ENCODE measurements around the gene GSN. TPM values are rescaled to one million over a fixed set of nuclear protein-coding genes. Genes with fewer than 3 reads are reported as not detected.

Gene GSN
- polyA plus RNA-seq, 3 donors = 67.4 to 187 (median 95.8) TPM

DNA sequence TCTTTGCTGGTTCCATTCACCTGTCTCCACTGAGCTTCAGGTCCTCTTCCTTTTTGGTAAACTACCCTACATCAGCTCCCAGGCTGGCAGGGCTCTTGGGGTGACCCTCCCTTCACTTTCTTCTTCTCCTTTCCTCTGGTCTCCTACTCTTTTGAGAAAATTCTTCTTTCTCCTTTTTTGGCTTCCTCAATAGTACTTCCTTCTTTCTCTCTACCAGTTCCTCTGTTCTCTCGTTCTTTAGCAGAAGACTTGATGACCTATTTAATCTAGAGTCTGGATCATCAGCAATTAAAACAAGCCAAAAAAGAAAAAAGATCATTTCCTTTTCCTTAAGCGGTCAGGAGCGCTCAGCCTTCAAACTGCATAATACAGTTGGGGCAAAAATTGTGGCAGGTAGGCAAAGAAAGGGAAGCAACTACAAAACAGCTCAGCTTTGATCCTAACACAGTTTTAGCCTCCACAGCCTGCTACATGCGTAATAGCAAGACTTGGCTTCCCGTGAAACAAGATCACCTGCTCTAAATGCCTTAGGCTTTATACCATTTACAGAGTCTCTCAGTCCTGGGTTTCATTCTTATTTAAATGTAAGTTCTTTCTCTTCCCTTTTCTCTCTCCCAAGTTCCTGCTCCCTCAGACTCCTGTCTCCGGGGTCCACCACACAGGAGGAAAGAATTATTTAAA lies 14.0 kb upstream of the GSN start:
- H3K4me1 ChIP-seq (ENCODE audit: control insufficient read depth in 1 of 2, insufficient read depth in 2 of 2, low read length in 2 of 2) = peaks cover 56 to 61% of the 10 kb centered on the region in 2 donors
- H3K4me3 Mint-ChIP-seq = peak overlapping the region in 1 of 2 donors; percentile 73
- H3K27me3 Mint-ChIP-seq (ENCODE audit: low read depth in 3 of 3) = peaks cover 1 to 2% (median 1%) of the 10 kb centered on the region in 3 donors
- no peak overlapping the region for H2AFZ ChIP-seq (ENCODE audit: insufficient read depth, low read depth, low read length, poor library complexity, severe bottlenecking)
- H3K27ac ChIP-seq (ENCODE audit: low read depth in 1 of 2, low read length in 2 of 2) = peak overlapping the region; percentile 4 to 13
- H3K36me3 Mint-ChIP-seq = no peaks in the 10 kb centered on the region
- no peak overlapping the region for H3K9ac ChIP-seq (ENCODE audit: insufficient read depth, low read length, poor library complexity, severe bottlenecking)
- no peaks in the 10 kb centered on the region for H3K36me3 ChIP-seq (replicated peaks in 1 of 2; ENCODE audit: control insufficient read depth in 1 of 2, insufficient read depth in 2 of 2, low read length in 2 of 2)
- no peaks in the 10 kb centered on the region for H3K27me3 ChIP-seq (ENCODE audit: control insufficient read depth in 2 of 2, insufficient read depth in 2 of 2, low read length in 2 of 2)
- intact Hi-C loops (cut with micrococcal nuclease) = loop anchor here in 1 of 2 donors (2.0 to 5.0 kb wide), 2 partner anchors 15 to 47 kb away; partner anchors contain the start of gene GSN
- no peaks in the 10 kb centered on the region for H3K9me3 ChIP-seq (replicated peaks in 1 of 2; ENCODE audit: control insufficient read depth in 1 of 2, insufficient read depth in 1 of 2, low read length in 2 of 2)
- peak overlapping the region; percentile 63 for H3K4me2 ChIP-seq (replicated peaks; ENCODE audit: extremely low read depth, low read length, poor library complexity, severe bottlenecking)
- peak in 2 of 3 donors; percentile 51 to 69 for DNase-seq
- peaks cover 50% of the 10 kb centered on the region for H3K4me1 Mint-ChIP-seq
- peaks cover 0 to 2% (median 0%) of the 10 kb centered on the region in 7 donors for H3K9me3 Mint-ChIP-seq
- H4K20me1 ChIP-seq (ENCODE audit: insufficient read depth, low read length) = no peaks in the 10 kb centered on the region
- TF ChIP-seq, protein P1, sequence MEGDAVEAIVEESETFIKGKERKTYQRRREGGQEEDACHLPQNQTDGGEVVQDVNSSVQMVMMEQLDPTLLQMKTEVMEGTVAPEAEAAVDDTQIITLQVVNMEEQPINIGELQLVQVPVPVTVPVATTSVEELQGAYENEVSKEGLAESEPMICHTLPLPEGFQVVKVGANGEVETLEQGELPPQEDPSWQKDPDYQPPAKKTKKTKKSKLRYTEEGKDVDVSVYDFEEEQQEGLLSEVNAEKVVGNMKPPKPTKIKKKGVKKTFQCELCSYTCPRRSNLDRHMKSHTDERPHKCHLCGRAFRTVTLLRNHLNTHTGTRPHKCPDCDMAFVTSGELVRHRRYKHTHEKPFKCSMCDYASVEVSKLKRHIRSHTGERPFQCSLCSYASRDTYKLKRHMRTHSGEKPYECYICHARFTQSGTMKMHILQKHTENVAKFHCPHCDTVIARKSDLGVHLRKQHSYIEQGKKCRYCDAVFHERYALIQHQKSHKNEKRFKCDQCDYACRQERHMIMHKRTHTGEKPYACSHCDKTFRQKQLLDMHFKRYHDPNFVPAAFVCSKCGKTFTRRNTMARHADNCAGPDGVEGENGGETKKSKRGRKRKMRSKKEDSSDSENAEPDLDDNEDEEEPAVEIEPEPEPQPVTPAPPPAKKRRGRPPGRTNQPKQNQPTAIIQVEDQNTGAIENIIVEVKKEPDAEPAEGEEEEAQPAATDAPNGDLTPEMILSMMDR (IDR thresholded peaks at IDR 0.05) = no peak
- H3K4me3 ChIP-seq (replicated peaks in 1 of 3; ENCODE audit: low read depth in 2 of 3, low read length in 3 of 3) = peak overlapping the region in 1 of 3 experiments; percentile 45
- no peaks in the 10 kb centered on the region for H3K79me2 ChIP-seq (ENCODE audit: insufficient read depth, low read length)
- peak overlapping the region; percentile 79 to 90 (median 86) for H3K27ac Mint-ChIP-seq
- 0% methylated on average over 1 of the region's 6 CpGs for WGBS (ENCODE audit: insufficient coverage)

GRCh38 chr9:121259498-121259897 lies 8.5 kb upstream of the GSN start:
- no peaks in the 10 kb centered on the region for H3K9me3 ChIP-seq (replicated peaks in 1 of 2; ENCODE audit: control insufficient read depth in 1 of 2, insufficient read depth in 1 of 2, low read length in 2 of 2)
- Mint-ChIP-seq H3K4me1 (peaks cover 33% of the 10 kb centered on the region), H3K27me3 (ENCODE audit: low read depth in 3 of 3) (peaks cover 3 to 5% (median 3%) of the 10 kb centered on the region in 3 donors), H3K9me3 (peaks cover 0 to 2% (median 0%) of the 10 kb centered on the region in 7 donors), H3K36me3 (peaks cover 0 to 2% of the 10 kb centered on the region in 2 donors), H3K4me3 (peak overlapping the region in 1 of 2 donors; percentile 7), H3K27ac (peak overlapping the region in 1 of 7 donors; percentile 14)
- no peaks in the 10 kb centered on the region for H3K27me3 ChIP-seq (ENCODE audit: control insufficient read depth in 2 of 2, insufficient read depth in 2 of 2, low read length in 2 of 2)
- H2AFZ ChIP-seq (ENCODE audit: insufficient read depth, low read depth, low read length, poor library complexity, severe bottlenecking) = no peak overlapping the region
- intact Hi-C loops (cut with micrococcal nuclease) = no loop called here
- H3K27ac ChIP-seq (ENCODE audit: low read depth in 1 of 2, low read length in 2 of 2) = no peak overlapping the region
- peaks cover 15 to 17% of the 10 kb centered on the region in 2 donors for H3K4me1 ChIP-seq (ENCODE audit: control insufficient read depth in 1 of 2, insufficient read depth in 2 of 2, low read length in 2 of 2)
- H3K36me3 ChIP-seq (replicated peaks in 1 of 2; ENCODE audit: control insufficient read depth in 1 of 2, insufficient read depth in 2 of 2, low read length in 2 of 2) = no peaks in the 10 kb centered on the region
- no peak overlapping the region for H3K4me3 ChIP-seq (replicated peaks in 1 of 3; ENCODE audit: low read depth in 2 of 3, low read length in 3 of 3)
- H3K79me2 ChIP-seq (ENCODE audit: insufficient read depth, low read length) = no peaks in the 10 kb centered on the region
- TF ChIP-seq, protein P1 (IDR thresholded peaks at IDR 0.05) = no peak
- no peak for DNase-seq
- 100% methylated on average over 2 of the region's 4 CpGs for WGBS (ENCODE audit: insufficient coverage)
- H4K20me1 ChIP-seq (ENCODE audit: insufficient read depth, low read length) = no peaks in the 10 kb centered on the region
- no peak overlapping the region for H3K9ac ChIP-seq (ENCODE audit: insufficient read depth, low read length, poor library complexity, severe bottlenecking)
- H3K4me2 ChIP-seq (replicated peaks; ENCODE audit: extremely low read depth, low read length, poor library complexity, severe bottlenecking) = no peak overlapping the region

Data from CD14-positive monocyte (primary cell).